ENCODE results near the gene TRIM54.

DNA sequence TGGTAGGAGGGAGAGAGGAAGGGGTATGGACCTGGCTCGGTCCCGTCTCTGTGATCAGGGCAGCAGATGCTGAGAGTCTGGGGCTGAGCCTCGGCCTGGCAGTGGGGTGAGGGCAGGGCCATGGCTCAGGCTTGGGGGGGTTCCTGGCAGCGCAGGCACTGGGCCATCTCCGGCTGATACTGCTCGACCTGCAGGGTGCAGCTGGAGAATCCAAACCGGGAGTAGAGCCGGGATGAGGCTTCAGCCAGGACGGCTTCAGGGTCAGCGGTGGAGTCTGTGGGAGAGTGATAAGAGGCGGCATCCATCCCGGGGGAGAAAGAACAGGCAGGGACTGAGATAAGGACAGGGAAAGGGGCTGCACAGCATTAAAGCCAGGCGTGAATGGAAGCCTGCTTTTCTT, 27.0 kb upstream of the TRIM54 start:
- TF ChIP-seq EZH2 (IDR thresholded peaks at IDR 0.05; ENCODE audit: borderline replicate concordance, insufficient read depth, low read length, poor library complexity, severe bottlenecking) (no peak), CTCF (IDR thresholded peaks at IDR 0.05; ENCODE audit: poor library complexity, severe bottlenecking) (no peak), EP300 (conservative IDR thresholded peaks at IDR 0.05; ENCODE audit: poor library complexity, severe bottlenecking) (no peak), TAF1 (IDR thresholded peaks at IDR 0.05; ENCODE audit: low read depth) (no peak), POLR2AphosphoS5 (IDR thresholded peaks at IDR 0.05) (no peak)

All from neural cell (in vitro differentiated cells).